Caco-2 (cell line): ENCODE measurements around the gene C5. TPM values are rescaled to one million over a fixed set of nuclear protein-coding genes. Genes with fewer than 3 reads are reported as not detected.

Experiments used
- BruUV-seq: library from RNA; stranded (reverse); fragments of 400-500 nt; replicated peaks from 2 replicates; lab custom pipeline; 2021; lab: Mats Ljungman, UMichigan
- CTCF ChIA-PET: fragments of 300-600 bp; sonication (Branson Sonifier 250); formaldehyde crosslinking; loops from one replicate; lab custom pipeline; 2022; ENCODE audit warnings: antibody characterized with exemption; lab: Charles Lee
- POLR2A ChIA-PET: fragments of 300-600 bp; sonication (Branson Sonifier 250); formaldehyde crosslinking; loops from one replicate; lab custom pipeline; 2022; ENCODE audit warnings: antibody characterized with exemption; lab: Charles Lee
- DNase-seq, 2 experiments: peaks; one replicate each; pipeline versions ENCODE4 v3.0.0 to v3.0.0-alpha.2; 2020 to 2022
- H3K27me3 ChIP-seq: replicated peaks from 2 replicates; pipeline ENCODE4 v1.6.0; 2011; ENCODE audit warnings: low read length; ENCODE audit not compliant: control insufficient read depth, insufficient read depth
- H3K36me3 ChIP-seq: 2 replicates; pipeline ENCODE4 v1.5.1; 2011; ENCODE audit warnings: low read length; ENCODE audit not compliant: control insufficient read depth, insufficient read depth
- H3K4me1 ChIP-seq: fragments of 250-450 bp; sonication (Bioruptor Pico); 2 replicates; pipeline ENCODE4 v1.5.1; 2020; ENCODE audit warnings: mild to moderate bottlenecking
- H3K4me3 ChIP-seq: 2 replicates; pipeline ENCODE4 v1.5.1; 2011; ENCODE audit warnings: low read depth, mild to moderate bottlenecking, control low read depth, low read length
- H3K9me3 ChIP-seq: fragments of 250-450 bp; sonication (Bioruptor Pico); 2 replicates; pipeline ENCODE4 v1.5.1; 2020; ENCODE audit warnings: mild to moderate bottlenecking, moderate library complexity
- H3K27ac Mint-ChIP-seq: one replicate; pipeline ENCODE4 v1.8.0; 2022; ENCODE audit warnings: mixed read lengths; ENCODE audit not compliant: unreplicated experiment
- H3K27me3 Mint-ChIP-seq: one replicate; pipeline ENCODE4 v1.8.0; 2022; ENCODE audit warnings: mixed read lengths; ENCODE audit not compliant: insufficient read depth, unreplicated experiment
- H3K36me3 Mint-ChIP-seq: one replicate; pipeline ENCODE4 v1.8.0; 2022; ENCODE audit warnings: mild to moderate bottlenecking, mixed read lengths; ENCODE audit not compliant: insufficient read depth, unreplicated experiment
- H3K4me1 Mint-ChIP-seq: one replicate; pipeline ENCODE4 v1.8.0; 2022; ENCODE audit warnings: low read depth, mixed read lengths; ENCODE audit not compliant: unreplicated experiment
- H3K4me3 Mint-ChIP-seq: one replicate; pipeline ENCODE4 v1.8.0; 2022; ENCODE audit warnings: mild to moderate bottlenecking, moderate library complexity, mixed read lengths; ENCODE audit not compliant: unreplicated experiment
- H3K9me3 Mint-ChIP-seq: one replicate; pipeline ENCODE4 v1.8.0; 2022; ENCODE audit warnings: mixed read lengths; ENCODE audit not compliant: unreplicated experiment
- CTCF ChIP-seq, 2 experiments: fragments of 200-600 bp in 1 of 2; IDR thresholded peaks; 1 replicate in 1 of 2; 2 replicates in 1 of 2; pipeline versions ENCODE4 v1.5.1 to v1.8.0; 2011 to 2022; ENCODE audit warnings: antibody characterized with exemption in 1 of 2, control low read depth in 1 of 2, inconsistent platforms in 1 of 2, low read depth in 1 of 2, low read length in 1 of 2, mild to moderate bottlenecking in 1 of 2, moderate library complexity in 1 of 2; ENCODE audit not compliant: insufficient read depth in 1 of 2, severe bottlenecking in 1 of 2, unreplicated experiment in 1 of 2
- intact Hi-C: fragments of 100-400 bp; cut with micrococcal nuclease; formaldehyde crosslinking; loops from one replicate; pipeline ENCODE4 v1.10.0; 2022; ENCODE audit not compliant: unreplicated experiment
- total RNA-seq: library from RNA; stranded (reverse); gene quantifications from 2 replicates; pipeline ENCODE4 v1.2.3, GENCODE V29; 2022

C5 gene
- total RNA-seq, 1 experiment from 2014 or later, result 14.9 TPM

GRCh38 chr9:120917929-120918762 lies 131.9 kb downstream of the C5 start:
- H3K9me3 Mint-ChIP-seq, result no peaks in the 10 kb centered on the region
- CTCF ChIA-PET, result no interaction called here
- H3K36me3 Mint-ChIP-seq, result no peaks in the 10 kb centered on the region
- TF ChIP-seq CTCF (IDR thresholded peaks at IDR 0.05; ENCODE audit: insufficient read depth in 1 of 2, low read depth in 1 of 2, low read length in 1 of 2, severe bottlenecking in 1 of 2, unreplicated experiment in 1 of 2), result no peak
- POLR2A ChIA-PET, result no interaction called here
- no peak for DNase-seq
- no peak overlapping the region for H3K27ac Mint-ChIP-seq
- H3K4me1 Mint-ChIP-seq, result no peaks in the 10 kb centered on the region
- BruUV-seq, result no TSS peak
- no peaks in the 10 kb centered on the region for H3K36me3 ChIP-seq
- H3K4me3 Mint-ChIP-seq, result no peak overlapping the region
- no peaks in the 10 kb centered on the region for H3K4me1 ChIP-seq
- H3K9me3 ChIP-seq, result peaks cover 3% of the 10 kb centered on the region; the same call in 1 of the 2 replicates
- no peak overlapping the region for H3K4me3 ChIP-seq
- H3K27me3 ChIP-seq, result no peaks in the 10 kb centered on the region
- no peaks in the 10 kb centered on the region for H3K27me3 Mint-ChIP-seq
- intact Hi-C loops, result no loop called here

GRCh38 chr9:120916991-120917880 lies 132.8 kb downstream of the C5 start:
- Mint-ChIP-seq H3K9me3 (no peaks in the 10 kb centered on the region), H3K4me1 (no peaks in the 10 kb centered on the region), H3K27me3 (no peaks in the 10 kb centered on the region), H3K27ac (no peak overlapping the region), H3K36me3 (no peaks in the 10 kb centered on the region), H3K4me3 (no peak overlapping the region)
- intact Hi-C loops, result no loop called here
- no peak for DNase-seq
- H3K4me1 ChIP-seq, result no peaks in the 10 kb centered on the region
- BruUV-seq, result no TSS peak
- POLR2A ChIA-PET, result no interaction called here
- CTCF ChIA-PET, result interaction anchor here (0.6 to 0.7 kb wide), 2 partner anchors 14 to 27 kb away, joined by 4 to 5 read pairs; no protein-coding TSS in a partner anchor
- peaks cover 3% of the 10 kb centered on the region; the same call in 1 of the 2 replicates for H3K9me3 ChIP-seq
- no peak overlapping the region for H3K4me3 ChIP-seq
- TF ChIP-seq CTCF (IDR thresholded peaks at IDR 0.05; ENCODE audit: insufficient read depth in 1 of 2, low read depth in 1 of 2, low read length in 1 of 2, severe bottlenecking in 1 of 2, unreplicated experiment in 1 of 2), result no peak
- H3K27me3 ChIP-seq, result no peaks in the 10 kb centered on the region
- no peaks in the 10 kb centered on the region for H3K36me3 ChIP-seq

GRCh38 chr9:120916588-120916987 lies 133.5 kb downstream of the C5 start:
- H3K27ac Mint-ChIP-seq, result no peak overlapping the region
- ChIA-PET CTCF (interaction anchor here (0.6 to 0.7 kb wide), 2 partner anchors 15 to 27 kb away, joined by 4 to 5 read pairs; no protein-coding TSS in a partner anchor), POLR2A (no interaction called here)
- no peaks in the 10 kb centered on the region for H3K4me1 Mint-ChIP-seq
- H3K9me3 Mint-ChIP-seq, result no peaks in the 10 kb centered on the region
- TF ChIP-seq CTCF (IDR thresholded peaks at IDR 0.05; ENCODE audit: insufficient read depth in 1 of 2, low read depth in 1 of 2, low read length in 1 of 2, severe bottlenecking in 1 of 2, unreplicated experiment in 1 of 2), result no peak
- Histone ChIP-seq H3K4me1 (no peaks in the 10 kb centered on the region), H3K27me3 (no peaks in the 10 kb centered on the region), H3K36me3 (no peaks in the 10 kb centered on the region), H3K4me3 (no peak overlapping the region), H3K9me3 (peaks cover 3% of the 10 kb centered on the region; the same call in 1 of the 2 replicates)
- no peaks in the 10 kb centered on the region for H3K27me3 Mint-ChIP-seq
- H3K36me3 Mint-ChIP-seq, result no peaks in the 10 kb centered on the region
- no peak for DNase-seq
- intact Hi-C loops, result no loop called here
- no peak overlapping the region for H3K4me3 Mint-ChIP-seq
- BruUV-seq, result no TSS peak
